HCT116 (cell line): Measurements from ENCODE around the gene SH2D3C. TPM values are rescaled to one million over a fixed set of nuclear protein-coding genes. Genes with fewer than 3 reads are reported as not detected.

Experiments
- ATAC-seq: fragments of 200-7000 bp; cut with Tn5 transposase; 2 replicates; pipeline ENCODE4 v1.9.1; 2020; ENCODE audit warnings: mild to moderate bottlenecking, moderate library complexity
- BruUV-seq: library from RNA; stranded (reverse); fragments of 400-500 nt; replicated peaks from 2 replicates; lab custom pipeline; 2021; lab: Mats Ljungman, UMichigan
- CTCF ChIA-PET: fragments of 300-600 bp; sonication (Branson Sonifier 250); formaldehyde crosslinking; loops from one replicate; lab custom pipeline; 2021; ENCODE audit warnings: antibody characterized with exemption; lab: Charles Lee
- POLR2A ChIA-PET: fragments of 300-600, 350-600 bp; sonication (Branson Sonifier 250); formaldehyde crosslinking; loops from one replicate; lab custom pipeline; 2021; ENCODE audit warnings: antibody characterized with exemption; lab: Charles Lee
- RAD21 ChIA-PET, 2 experiments: fragments of 300-600 bp; sonication (Branson Sonifier 250); formaldehyde crosslinking; loops; one replicate each; lab custom pipeline; 2023; ENCODE audit warnings: low total read pairs in 2 of 2; ENCODE audit not compliant: uncharacterized antibody in 2 of 2, unreplicated experiment in 2 of 2, low non-redundant PET in 1 of 2; lab: Charles Lee
- DNase-seq: peaks from one replicate; pipeline ENCODE4 v3.0.0-alpha.2; 2010; ENCODE audit warnings: low read depth, low spot score
- H2AFZ ChIP-seq: fragments of 200-600 bp; shearing (Covaris generic), sonication (generic); 2 replicates; pipeline ENCODE4 v1.6.1; 2017; ENCODE audit warnings: low read depth, mixed run types, mixed read lengths, antibody characterized with exemption, low read length; ENCODE audit not compliant: poor library complexity, severe bottlenecking
- H3K27ac ChIP-seq: 2 replicates; pipeline ENCODE4 v1.5.1; 2012; ENCODE audit warnings: low read depth, low read length
- H3K27me3 ChIP-seq: fragments of 200-600 bp; sonication (generic); 2 replicates; pipeline ENCODE4 v1.6.1; 2016; ENCODE audit warnings: mixed run types, low read length, mixed read lengths; ENCODE audit not compliant: insufficient read depth
- H3K36me3 ChIP-seq, 2 experiments: fragments of 200-500 bp in 1 of 2; fragments of 200-600 bp in 1 of 2; sonication (Bioruptor generic) in 1 of 2; sonication (generic) in 1 of 2; 2 replicates each; pipeline versions ENCODE4 v1.5.1 to v1.6.1; 2014 to 2016; ENCODE audit warnings: low read length in 2 of 2, inconsistent platforms in 1 of 2, mixed read lengths in 1 of 2, mixed run types in 1 of 2; ENCODE audit not compliant: insufficient read depth in 2 of 2, control insufficient read depth in 1 of 2
- H3K4me1 ChIP-seq, 2 experiments: fragments of 200-600 bp in 1 of 2; sonication (generic) in 1 of 2; 2 replicates each; pipeline versions ENCODE4 v1.5.1 to v1.6.1; 2012 to 2017; ENCODE audit warnings: low read length in 2 of 2, inconsistent platforms in 1 of 2, mild to moderate bottlenecking in 1 of 2, mixed read lengths in 1 of 2, mixed run types in 1 of 2, moderate library complexity in 1 of 2; ENCODE audit not compliant: insufficient read depth in 2 of 2, control insufficient read depth in 1 of 2
- H3K4me2 ChIP-seq: fragments of 200-600 bp; sonication (generic); 2 replicates; pipeline ENCODE4 v1.6.1; 2017; ENCODE audit warnings: mixed run types, low read length, mixed read lengths
- H3K4me3 ChIP-seq, 2 experiments: fragments of 200-600 bp in 1 of 2; sonication (generic) in 1 of 2; replicated peaks in 1 of 2; 2 replicates each; pipeline ENCODE4 v1.5.1; 2011 to 2016; ENCODE audit warnings: low read length in 2 of 2, control low read depth in 1 of 2, low read depth in 1 of 2, mild to moderate bottlenecking in 1 of 2, mixed read lengths in 1 of 2, mixed run types in 1 of 2
- H3K79me2 ChIP-seq: fragments of 200-600 bp; sonication (generic); 2 replicates; pipeline ENCODE4 v1.6.1; 2017; ENCODE audit warnings: mild to moderate bottlenecking, mixed run types, low read length, moderate library complexity, mixed read lengths; ENCODE audit not compliant: insufficient read depth
- H3K9ac ChIP-seq: fragments of 200-600 bp; sonication (generic); 2 replicates; pipeline ENCODE4 v1.6.1; 2016; ENCODE audit warnings: low read length, mixed read lengths
- H3K9me2 ChIP-seq: fragments of 200-600 bp; sonication (generic), shearing (Covaris generic); 2 replicates; pipeline ENCODE4 v1.6.1; 2017; ENCODE audit warnings: mixed run types, mild to moderate bottlenecking, moderate library complexity; ENCODE audit not compliant: insufficient read depth
- H3K9me3 ChIP-seq, 2 experiments: fragments of 200-500 bp in 1 of 2; fragments of 200-600 bp in 1 of 2; sonication (Bioruptor generic) in 1 of 2; sonication (generic) in 1 of 2; 2 replicates each; pipeline ENCODE4 v1.6.1; 2014 to 2017; ENCODE audit warnings: low read length in 2 of 2, mixed read lengths in 2 of 2, inconsistent platforms in 1 of 2, low read depth in 1 of 2, mild to moderate bottlenecking in 1 of 2, mixed run types in 1 of 2, moderate library complexity in 1 of 2; ENCODE audit not compliant: control insufficient read depth in 1 of 2, insufficient read depth in 1 of 2
- H4K20me1 ChIP-seq: fragments of 200-600 bp; sonication (generic), shearing (Covaris generic); 2 replicates; pipeline ENCODE4 v1.6.1; 2017; ENCODE audit warnings: mixed run types, mild to moderate bottlenecking, moderate library complexity; ENCODE audit not compliant: insufficient read depth
- CEBPB ChIP-seq: IDR thresholded peaks from 2 replicates; pipeline ENCODE4 v1.6.1; 2012; ENCODE audit warnings: low read depth
- EGR1 ChIP-seq: IDR thresholded peaks from 2 replicates; pipeline ENCODE4 v1.6.1; 2012; ENCODE audit warnings: low read depth
- EZH2 ChIP-seq: fragments of 200-600 bp; sonication (generic); IDR thresholded peaks from 2 replicates; pipeline ENCODE4 v1.6.1; 2017; ENCODE audit warnings: antibody characterized with exemption, mixed run types
- EZH2phosphoT487 ChIP-seq: fragments of 200-600 bp; IDR thresholded peaks from 2 replicates; pipeline ENCODE4 v1.6.1; 2018; ENCODE audit warnings: antibody characterized with exemption, borderline replicate concordance
- FOSL1 ChIP-seq: IDR thresholded peaks from 2 replicates; pipeline ENCODE4 v1.6.1; 2012; ENCODE audit warnings: low read depth
- POLR2A ChIP-seq: IDR thresholded peaks from 2 replicates; pipeline ENCODE4 v1.7.0; 2011; ENCODE audit warnings: borderline replicate concordance; ENCODE audit not compliant: insufficient read depth, insufficient read length; ENCODE audit errors: extremely low read depth
- SIN3A ChIP-seq: IDR thresholded peaks from 2 replicates; pipeline ENCODE4 v1.6.1; 2012; ENCODE audit warnings: low read depth
- TCF7L2 ChIP-seq: IDR thresholded peaks from 2 replicates; pipeline ENCODE4 v1.7.0; 2011; ENCODE audit warnings: borderline replicate concordance, inconsistent platforms; ENCODE audit not compliant: insufficient read depth, insufficient read length; ENCODE audit errors: extremely low read depth
- ZNF274 ChIP-seq: fragments of 200-500 bp; sonication (Bioruptor generic); IDR thresholded peaks from 2 replicates; pipeline ENCODE4 v1.6.1; 2014; ENCODE audit warnings: mild to moderate bottlenecking, low read depth, low read length, inconsistent platforms
- intact Hi-C: fragments of 100-400 bp; cut with micrococcal nuclease; formaldehyde crosslinking; loops from 2 replicates; pipeline ENCODE4 v1.10.0; 2022
- total RNA-seq: library from RNA; stranded (reverse); gene quantifications from one replicate; pipeline ENCODE4 v1.2.1, GENCODE V29; 2021; ENCODE audit not compliant: unreplicated experiment
- TF ChIP-seq, protein P1 (sequence below), 3 experiments: fragments of 200-600 bp in 1 of 3; sonication (generic) in 1 of 3; IDR thresholded peaks in 2 of 3; conservative IDR thresholded peaks in 1 of 3; 2 replicates each; pipeline ENCODE4 v1.5.1; 2012 to 2017; ENCODE audit warnings: low read depth in 2 of 3, low read length in 2 of 3, antibody characterized with exemption in 1 of 3, borderline replicate concordance in 1 of 3, control low read depth in 1 of 3, mild to moderate bottlenecking in 1 of 3, mixed read lengths in 1 of 3, mixed run types in 1 of 3, moderate library complexity in 1 of 3; ENCODE audit not compliant: insufficient read depth in 1 of 3
- TF ChIP-seq, protein P2 (sequence below): IDR thresholded peaks from 2 replicates; pipeline ENCODE4 v1.6.1; 2012; ENCODE audit warnings: low read depth
- TF ChIP-seq, protein P3 (sequence below): IDR thresholded peaks from 2 replicates; pipeline ENCODE4 v1.6.1; 2012

Gene SH2D3C
- total RNA-seq, 1 experiment from 2014 or later: 1.3 TPM

DNA sequence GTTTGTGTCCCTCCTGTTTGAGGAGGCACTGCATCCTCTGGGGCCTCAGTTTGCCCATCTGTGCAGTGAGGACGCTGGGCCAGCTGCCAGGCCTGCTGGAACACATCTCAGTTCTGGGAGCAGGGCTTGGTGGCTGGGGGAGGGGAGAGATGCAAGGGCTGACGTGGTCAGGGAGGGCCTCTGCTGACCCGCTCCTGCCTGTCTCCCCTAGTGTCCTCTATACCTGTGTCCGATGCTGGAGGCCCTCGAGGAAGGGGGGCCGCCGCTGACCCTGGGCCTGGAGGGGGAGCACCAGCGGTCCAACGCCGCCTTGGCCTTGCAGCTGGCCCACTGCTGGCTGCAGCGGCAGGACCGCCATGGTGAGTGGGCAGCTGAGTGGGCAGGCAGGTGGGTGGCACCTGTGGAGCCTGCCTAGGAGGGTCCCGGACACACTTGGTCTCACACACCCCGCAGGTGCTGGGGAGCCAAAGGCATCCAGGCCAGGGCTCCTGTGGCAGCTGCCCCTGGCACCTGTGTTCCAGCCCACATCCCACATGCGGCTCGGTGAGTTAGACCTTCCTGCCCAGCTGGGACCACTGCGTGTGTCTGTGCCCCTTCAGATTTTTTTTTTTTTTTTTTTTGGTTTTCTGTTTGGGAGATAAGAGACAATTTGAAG is 30.0 kb upstream of the SH2D3C start:
- Histone ChIP-seq H3K36me3 (peaks cover 13 to 45% of the 10 kb centered on the region in 2 experiments; a peak in 3 of 4 replicates), H3K27me3 (no peaks in the 10 kb centered on the region), H2AFZ (no peak overlapping the region), H3K9me3 (no peaks in the 10 kb centered on the region), H3K4me2 (no peak overlapping the region), H3K27ac (peak overlapping the region; percentile 21; the same call in 1 of the 2 replicates), H3K9ac (no peak overlapping the region), H3K4me1 (peaks cover 8 to 23% of the 10 kb centered on the region in 2 experiments), H4K20me1 (peaks cover 4% of the 10 kb centered on the region; the same call in 1 of the 2 replicates), H3K9me2 (no peaks in the 10 kb centered on the region), H3K79me2 (peaks cover 30% of the 10 kb centered on the region), H3K4me3 (no peak overlapping the region)
- RAD21 ChIA-PET: no interaction called here
- POLR2A ChIA-PET: interaction anchor here (0.7 kb wide), 1 partner anchor 38 kb away, joined by 3 read pairs; no protein-coding TSS in a partner anchor
- TF ChIP-seq TCF7L2: no peak
- TF ChIP-seq, protein P1, sequence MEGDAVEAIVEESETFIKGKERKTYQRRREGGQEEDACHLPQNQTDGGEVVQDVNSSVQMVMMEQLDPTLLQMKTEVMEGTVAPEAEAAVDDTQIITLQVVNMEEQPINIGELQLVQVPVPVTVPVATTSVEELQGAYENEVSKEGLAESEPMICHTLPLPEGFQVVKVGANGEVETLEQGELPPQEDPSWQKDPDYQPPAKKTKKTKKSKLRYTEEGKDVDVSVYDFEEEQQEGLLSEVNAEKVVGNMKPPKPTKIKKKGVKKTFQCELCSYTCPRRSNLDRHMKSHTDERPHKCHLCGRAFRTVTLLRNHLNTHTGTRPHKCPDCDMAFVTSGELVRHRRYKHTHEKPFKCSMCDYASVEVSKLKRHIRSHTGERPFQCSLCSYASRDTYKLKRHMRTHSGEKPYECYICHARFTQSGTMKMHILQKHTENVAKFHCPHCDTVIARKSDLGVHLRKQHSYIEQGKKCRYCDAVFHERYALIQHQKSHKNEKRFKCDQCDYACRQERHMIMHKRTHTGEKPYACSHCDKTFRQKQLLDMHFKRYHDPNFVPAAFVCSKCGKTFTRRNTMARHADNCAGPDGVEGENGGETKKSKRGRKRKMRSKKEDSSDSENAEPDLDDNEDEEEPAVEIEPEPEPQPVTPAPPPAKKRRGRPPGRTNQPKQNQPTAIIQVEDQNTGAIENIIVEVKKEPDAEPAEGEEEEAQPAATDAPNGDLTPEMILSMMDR (IDR thresholded peaks at IDR 0.05 in 2 of 3, conservative IDR thresholded peaks at IDR 0.05 in 1 of 3; ENCODE audit: borderline replicate concordance in 1 of 3, insufficient read depth in 1 of 3, low read depth in 2 of 3, low read length in 2 of 3): no peak
- TF ChIP-seq EZH2phosphoT487: no peak
- TF ChIP-seq, protein P2, sequence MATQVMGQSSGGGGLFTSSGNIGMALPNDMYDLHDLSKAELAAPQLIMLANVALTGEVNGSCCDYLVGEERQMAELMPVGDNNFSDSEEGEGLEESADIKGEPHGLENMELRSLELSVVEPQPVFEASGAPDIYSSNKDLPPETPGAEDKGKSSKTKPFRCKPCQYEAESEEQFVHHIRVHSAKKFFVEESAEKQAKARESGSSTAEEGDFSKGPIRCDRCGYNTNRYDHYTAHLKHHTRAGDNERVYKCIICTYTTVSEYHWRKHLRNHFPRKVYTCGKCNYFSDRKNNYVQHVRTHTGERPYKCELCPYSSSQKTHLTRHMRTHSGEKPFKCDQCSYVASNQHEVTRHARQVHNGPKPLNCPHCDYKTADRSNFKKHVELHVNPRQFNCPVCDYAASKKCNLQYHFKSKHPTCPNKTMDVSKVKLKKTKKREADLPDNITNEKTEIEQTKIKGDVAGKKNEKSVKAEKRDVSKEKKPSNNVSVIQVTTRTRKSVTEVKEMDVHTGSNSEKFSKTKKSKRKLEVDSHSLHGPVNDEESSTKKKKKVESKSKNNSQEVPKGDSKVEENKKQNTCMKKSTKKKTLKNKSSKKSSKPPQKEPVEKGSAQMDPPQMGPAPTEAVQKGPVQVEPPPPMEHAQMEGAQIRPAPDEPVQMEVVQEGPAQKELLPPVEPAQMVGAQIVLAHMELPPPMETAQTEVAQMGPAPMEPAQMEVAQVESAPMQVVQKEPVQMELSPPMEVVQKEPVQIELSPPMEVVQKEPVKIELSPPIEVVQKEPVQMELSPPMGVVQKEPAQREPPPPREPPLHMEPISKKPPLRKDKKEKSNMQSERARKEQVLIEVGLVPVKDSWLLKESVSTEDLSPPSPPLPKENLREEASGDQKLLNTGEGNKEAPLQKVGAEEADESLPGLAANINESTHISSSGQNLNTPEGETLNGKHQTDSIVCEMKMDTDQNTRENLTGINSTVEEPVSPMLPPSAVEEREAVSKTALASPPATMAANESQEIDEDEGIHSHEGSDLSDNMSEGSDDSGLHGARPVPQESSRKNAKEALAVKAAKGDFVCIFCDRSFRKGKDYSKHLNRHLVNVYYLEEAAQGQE: no peak
- TF ChIP-seq EGR1: no peak
- no peak for TF ChIP-seq ZNF274
- no peak for TF ChIP-seq FOSL1
- no peak for TF ChIP-seq POLR2A
- TF ChIP-seq SIN3A: no peak
- no peak for TF ChIP-seq EZH2
- TF ChIP-seq, protein P3, sequence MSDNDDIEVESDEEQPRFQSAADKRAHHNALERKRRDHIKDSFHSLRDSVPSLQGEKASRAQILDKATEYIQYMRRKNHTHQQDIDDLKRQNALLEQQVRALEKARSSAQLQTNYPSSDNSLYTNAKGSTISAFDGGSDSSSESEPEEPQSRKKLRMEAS: no peak
- TF ChIP-seq CEBPB: no peak
- CTCF ChIA-PET: no interaction called here
- no TSS peak for BruUV-seq
- no peak for ATAC-seq
- intact Hi-C loops: no loop called here
- DNase-seq: no peak
